HUES6 (cell line): ENCODE measurements around the gene SLC35D1.

Experiments used
- H3K27ac ChIP-seq: 2 replicates; pipeline ENCODE4 v1.7.0; 2013; ENCODE audit warnings: low read depth, mild to moderate bottlenecking, low read length, inconsistent platforms
- H3K27me3 ChIP-seq: 2 replicates; pipeline ENCODE4 v1.6.1; 2013; ENCODE audit warnings: low read length; ENCODE audit not compliant: control insufficient read depth, insufficient read depth
- H3K36me3 ChIP-seq: 2 replicates; pipeline ENCODE4 v1.6.1; 2013; ENCODE audit warnings: low read length; ENCODE audit not compliant: control insufficient read depth, insufficient read depth
- H3K4me1 ChIP-seq: 2 replicates; pipeline ENCODE4 v1.6.1; 2013; ENCODE audit warnings: low read length; ENCODE audit not compliant: control insufficient read depth, insufficient read depth
- H3K4me3 ChIP-seq: 2 replicates; pipeline ENCODE4 v1.5.1; 2013; ENCODE audit warnings: low read depth, low read length
- H3K9ac ChIP-seq: one replicate; pipeline ENCODE4 v1.6.1; 2013; ENCODE audit warnings: mild to moderate bottlenecking, low read length
- H3K9me3 ChIP-seq: 2 replicates; pipeline ENCODE4 v1.6.1; 2013; ENCODE audit warnings: low read depth, low read length; ENCODE audit not compliant: control insufficient read depth, insufficient read depth

Gene SLC35D1

DNA sequence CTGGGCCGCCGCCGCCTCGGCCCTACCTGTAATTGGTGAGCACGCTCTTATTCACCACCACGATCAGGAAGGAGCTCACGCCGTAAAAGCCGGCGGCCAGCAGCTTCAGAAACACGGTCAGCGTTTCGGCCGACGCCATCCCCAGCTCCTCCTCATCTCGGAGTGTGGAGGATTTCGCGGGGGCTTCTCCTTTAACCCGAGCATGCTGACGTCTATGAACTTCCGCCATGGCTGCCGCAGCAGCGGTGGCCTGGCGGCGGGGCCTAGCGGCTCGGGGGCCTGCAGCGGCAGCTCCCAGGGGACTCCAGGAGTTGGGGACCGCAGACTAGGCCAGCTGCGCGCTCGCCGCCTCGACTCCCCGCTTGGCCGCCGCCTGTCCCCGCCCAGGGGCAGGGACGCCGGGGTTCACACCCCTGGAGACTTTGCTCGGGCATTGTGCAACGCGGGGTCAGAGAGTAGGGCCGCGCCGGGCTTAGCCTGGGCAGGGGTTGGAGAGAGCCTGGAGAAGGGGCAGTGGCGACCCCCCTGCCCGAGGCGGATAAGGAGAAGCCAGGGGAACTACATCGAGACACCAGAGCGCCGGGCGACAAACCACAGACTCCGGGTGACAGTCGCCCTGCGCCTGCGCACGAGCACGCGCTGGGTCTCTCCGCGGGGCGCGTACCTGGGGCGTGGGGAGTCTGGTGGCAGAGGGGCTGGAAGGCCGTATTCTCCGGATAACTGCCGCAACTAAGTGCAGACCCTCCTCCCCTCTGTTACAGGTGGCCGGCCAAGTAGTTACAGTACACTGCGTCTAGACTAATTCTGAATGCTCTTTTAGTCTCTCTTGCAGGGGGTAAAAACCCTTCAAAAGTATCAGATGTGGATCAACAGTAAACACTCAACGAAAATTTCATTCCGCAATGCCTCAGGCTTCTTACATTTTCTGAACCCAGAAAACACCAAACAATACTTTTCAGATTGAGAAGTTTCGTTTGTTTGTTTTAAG, at the start of gene SLC35D1:
TSS of gene SLC35D1 (minus strand) at position 364 of the 988 bp plus-strand sequence. CDS start at position 229, 135 bp downstream.
- 0 out of 2 replicates have a peak, but pooled peaks cover 3% of the 10 kb centered on the region for H3K27me3 ChIP-seq
- peak within 1 kb of the TSS; percentile 79; the same call in 1 of the 2 replicates for H3K27ac ChIP-seq
- H3K9me3 ChIP-seq, result no peaks in the 10 kb centered on the region
- peak within 1 kb of the TSS; percentile 68 for H3K4me3 ChIP-seq
- H3K4me1 ChIP-seq, result 0 out of 2 replicates have a peak, but pooled peaks cover 8% of the 10 kb centered on the region
- H3K36me3 ChIP-seq, result no peaks in the 10 kb centered on the region
- H3K9ac ChIP-seq, result peak within 1 kb of the TSS; percentile 89

DNA sequence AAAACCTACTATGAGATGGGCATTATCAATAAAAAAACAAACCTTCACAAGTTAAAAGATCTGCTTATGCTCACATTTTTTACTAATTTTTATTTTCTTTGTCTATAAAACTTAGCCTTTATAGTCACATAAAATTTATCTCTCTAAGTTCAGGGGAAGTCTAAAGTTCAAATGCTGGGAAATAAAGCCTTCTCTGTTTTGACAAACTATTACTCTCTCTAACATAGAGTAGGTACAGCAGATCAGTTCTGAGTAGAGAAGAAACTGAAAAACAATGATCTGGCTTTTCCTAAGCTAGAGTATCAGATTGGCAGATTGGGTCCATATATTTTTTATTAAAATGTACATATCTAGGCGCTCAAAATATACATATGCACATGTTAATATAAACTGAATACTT, 49.6 kb upstream of the SLC35D1 start:
- H3K27me3 ChIP-seq, result no peaks in the 10 kb centered on the region
- H3K4me1 ChIP-seq, result no peaks in the 10 kb centered on the region
- H3K9me3 ChIP-seq, result no peaks in the 10 kb centered on the region
- no peak overlapping the region for H3K27ac ChIP-seq
- no peak overlapping the region for H3K9ac ChIP-seq
- no peaks in the 10 kb centered on the region for H3K36me3 ChIP-seq
- no peak overlapping the region for H3K4me3 ChIP-seq

DNA sequence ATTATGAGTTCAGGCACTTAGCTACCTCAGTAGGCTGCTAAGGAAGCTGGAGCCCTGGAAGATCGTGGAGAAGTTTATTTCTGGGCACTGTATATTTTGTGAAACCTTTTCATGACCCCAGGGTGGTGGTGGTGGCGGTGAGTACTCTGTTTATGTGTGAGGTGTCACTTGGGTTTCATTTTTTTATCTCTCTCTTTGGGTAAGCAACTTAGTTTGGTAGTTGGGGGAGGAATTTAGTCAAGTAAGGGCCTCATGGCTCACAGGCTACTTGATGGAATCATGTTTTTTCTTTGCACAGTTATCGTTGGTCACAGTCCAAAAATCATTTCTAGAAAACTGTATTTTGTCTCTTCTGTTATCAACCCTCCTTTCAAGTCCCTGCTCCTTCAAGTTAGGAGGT, 46.9 kb upstream of the SLC35D1 start:
- Histone ChIP-seq H3K27ac (no peak overlapping the region), H3K36me3 (no peaks in the 10 kb centered on the region), H3K27me3 (no peaks in the 10 kb centered on the region), H3K4me3 (no peak overlapping the region), H3K4me1 (peaks cover 6% of the 10 kb centered on the region; the same call in 1 of the 2 replicates), H3K9me3 (no peaks in the 10 kb centered on the region), H3K9ac (no peak overlapping the region)

DNA sequence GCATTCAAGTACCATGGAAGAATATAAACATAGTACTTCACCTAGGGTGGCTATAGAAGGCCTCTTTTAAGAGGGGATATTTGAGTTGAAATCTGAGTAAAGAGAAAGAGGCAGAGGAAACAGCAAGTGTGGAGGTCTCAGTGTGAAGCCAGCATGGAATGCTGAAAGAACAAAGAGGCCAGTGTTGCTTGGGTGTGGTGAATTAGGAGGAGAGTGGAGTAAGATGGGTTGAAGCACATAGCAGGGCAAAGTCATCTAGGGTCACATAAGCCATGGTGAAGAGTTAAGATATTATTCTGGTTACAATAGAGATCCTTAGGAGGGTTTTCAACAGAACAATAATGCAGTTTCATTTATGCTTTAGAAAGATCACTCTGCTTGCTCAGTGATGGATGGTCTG, 43.4 kb upstream of the SLC35D1 start:
- no peaks in the 10 kb centered on the region for H3K27me3 ChIP-seq
- H3K36me3 ChIP-seq, result no peaks in the 10 kb centered on the region
- no peaks in the 10 kb centered on the region for H3K9me3 ChIP-seq
- H3K4me3 ChIP-seq, result no peak overlapping the region
- no peak overlapping the region for H3K27ac ChIP-seq
- peaks cover 6% of the 10 kb centered on the region; the same call in 1 of the 2 replicates for H3K4me1 ChIP-seq
- no peak overlapping the region for H3K9ac ChIP-seq

DNA sequence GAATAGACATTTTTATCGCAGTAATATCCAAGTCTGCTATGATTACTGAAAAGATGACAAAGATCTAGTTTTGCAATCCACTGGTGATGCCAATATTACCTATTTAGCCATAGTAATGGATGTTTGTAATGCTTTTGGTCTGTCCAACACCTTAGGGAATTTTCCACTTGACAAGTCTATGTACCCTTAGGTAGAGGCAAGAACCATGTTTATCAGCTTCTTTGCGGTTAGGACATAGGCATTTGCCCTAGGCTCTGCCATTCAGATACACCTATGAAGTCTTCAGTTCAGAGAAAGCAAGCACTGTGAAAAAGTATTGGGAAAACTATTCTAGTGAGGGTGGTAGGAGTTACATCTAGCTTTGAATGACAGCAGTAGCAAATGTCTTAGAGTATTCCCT, 40.2 kb upstream of the SLC35D1 start:
- Histone ChIP-seq H3K4me3 (no peak overlapping the region), H3K9me3 (peaks cover 6% of the 10 kb centered on the region; the same call in 1 of the 2 replicates), H3K27ac (no peak overlapping the region), H3K9ac (no peak overlapping the region), H3K27me3 (no peaks in the 10 kb centered on the region), H3K4me1 (peaks cover 6% of the 10 kb centered on the region; the same call in 1 of the 2 replicates), H3K36me3 (no peaks in the 10 kb centered on the region)

DNA sequence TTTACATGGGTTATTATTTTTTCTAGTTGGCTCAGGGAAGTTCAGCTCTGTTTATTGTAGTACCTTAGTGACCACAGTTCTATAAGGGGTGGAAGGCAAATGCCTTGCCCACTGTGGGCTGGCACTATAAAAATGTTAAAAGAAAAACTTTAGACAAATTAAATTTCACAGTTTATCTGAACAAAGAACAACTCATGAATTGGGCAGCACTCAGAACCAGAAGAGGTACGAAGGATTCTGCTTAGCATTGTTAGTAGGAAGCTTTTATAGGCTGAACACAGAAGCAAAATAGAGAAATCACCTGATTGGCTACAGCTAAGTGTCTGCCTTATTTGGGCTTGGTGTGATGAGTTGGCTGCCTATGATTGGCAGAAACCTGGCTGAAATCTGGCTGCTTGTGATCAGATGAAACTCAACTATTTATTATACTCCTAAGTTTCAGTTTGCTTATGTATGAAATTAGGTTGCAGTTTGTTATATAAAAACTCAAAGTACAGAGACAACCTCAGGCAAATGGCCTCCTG, 35.8 kb upstream of the SLC35D1 start:
- Histone ChIP-seq H3K9ac (no peak overlapping the region), H3K9me3 (peaks cover 10% of the 10 kb centered on the region; the same call in 1 of the 2 replicates), H3K27me3 (no peaks in the 10 kb centered on the region), H3K27ac (no peak overlapping the region), H3K4me3 (no peak overlapping the region), H3K36me3 (no peaks in the 10 kb centered on the region), H3K4me1 (no peaks in the 10 kb centered on the region)

GRCh38 chr1:67088440-67088839, 34.5 kb upstream of the SLC35D1 start:
- Histone ChIP-seq H3K4me1 (no peaks in the 10 kb centered on the region), H3K27ac (no peak overlapping the region), H3K36me3 (no peaks in the 10 kb centered on the region), H3K27me3 (no peaks in the 10 kb centered on the region), H3K4me3 (no peak overlapping the region), H3K9ac (no peak overlapping the region), H3K9me3 (peaks cover 10% of the 10 kb centered on the region; the same call in 1 of the 2 replicates)

- peaks cover 10% of the 10 kb centered on the region; the same call in 1 of the 2 replicates for H3K9me3 ChIP-seq
- H3K4me1 ChIP-seq, result no peaks in the 10 kb centered on the region
- no peaks in the 10 kb centered on the region for H3K36me3 ChIP-seq
- H3K27me3 ChIP-seq, result no peaks in the 10 kb centered on the region
- H3K9ac ChIP-seq, result no peak overlapping the region
- no peak overlapping the region for H3K27ac ChIP-seq
- H3K4me3 ChIP-seq, result no peak overlapping the region
These were observed 31.4 kb upstream of the SLC35D1 start for GRCh38 chr1:67085326-67085725.

DNA sequence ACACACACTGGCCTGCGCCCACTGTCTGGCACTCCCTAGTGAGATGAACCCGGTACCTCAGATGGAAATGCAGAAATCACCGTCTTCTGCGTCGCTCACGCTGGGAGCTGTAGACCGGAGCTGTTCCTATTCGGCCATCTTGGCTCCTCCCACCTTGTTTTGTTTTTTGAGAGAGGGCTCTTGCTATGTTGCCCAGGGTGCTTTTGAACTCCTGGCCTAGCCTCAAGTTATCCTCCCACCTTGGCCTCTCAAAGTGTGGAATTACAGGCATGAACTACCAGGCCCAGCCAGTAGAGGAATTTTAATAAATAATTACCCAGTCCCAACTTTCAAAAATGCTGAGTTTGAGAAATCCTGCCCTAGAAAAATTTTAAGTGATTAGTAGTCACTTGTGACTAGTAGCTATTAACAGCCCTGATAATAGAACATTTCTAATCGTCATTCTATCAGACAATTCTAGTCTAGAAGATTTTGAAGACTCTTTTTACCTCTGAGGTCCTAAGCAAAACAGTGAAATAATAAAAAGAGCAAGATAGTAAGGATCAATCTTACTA, 30.9 kb upstream of the SLC35D1 start:
- Histone ChIP-seq H3K9me3 (0 out of 2 replicates have a peak, but pooled peaks cover 5% of the 10 kb centered on the region), H3K27ac (no peak overlapping the region)

GRCh38 chr1:67078291-67078690, 24.3 kb upstream of the SLC35D1 start:
- Histone ChIP-seq H3K27ac (no peak overlapping the region), H3K9me3 (0 out of 2 replicates have a peak, but pooled peaks cover 3% of the 10 kb centered on the region), H3K4me1 (no peaks in the 10 kb centered on the region), H3K27me3 (no peaks in the 10 kb centered on the region), H3K36me3 (no peaks in the 10 kb centered on the region), H3K4me3 (no peak overlapping the region), H3K9ac (no peak overlapping the region)

More for the DNA sequence above, 30.9 kb upstream of the SLC35D1 start:
- Histone ChIP-seq H3K4me3 (no peak overlapping the region), H3K36me3 (no peaks in the 10 kb centered on the region), H3K27me3 (no peaks in the 10 kb centered on the region), H3K4me1 (no peaks in the 10 kb centered on the region), H3K9ac (no peak overlapping the region)
